GM04504 (cell line): ENCODE data around the gene THOP1.
A peak's percentile ranks its signal among the peaks of the same experiment; 100 is the strongest.
"Not testable (repeated sequence)": the region's sequence is repeated elsewhere in the genome, so short reads cannot be mapped to it uniquely, and the experiment has no call there.

ENCODE experiments used
- DNase-seq: peaks from one replicate; pipeline ENCODE4 v3.0.0-alpha.2; 2012; ENCODE audit warnings: low read depth

The THOP1 gene

DNA sequence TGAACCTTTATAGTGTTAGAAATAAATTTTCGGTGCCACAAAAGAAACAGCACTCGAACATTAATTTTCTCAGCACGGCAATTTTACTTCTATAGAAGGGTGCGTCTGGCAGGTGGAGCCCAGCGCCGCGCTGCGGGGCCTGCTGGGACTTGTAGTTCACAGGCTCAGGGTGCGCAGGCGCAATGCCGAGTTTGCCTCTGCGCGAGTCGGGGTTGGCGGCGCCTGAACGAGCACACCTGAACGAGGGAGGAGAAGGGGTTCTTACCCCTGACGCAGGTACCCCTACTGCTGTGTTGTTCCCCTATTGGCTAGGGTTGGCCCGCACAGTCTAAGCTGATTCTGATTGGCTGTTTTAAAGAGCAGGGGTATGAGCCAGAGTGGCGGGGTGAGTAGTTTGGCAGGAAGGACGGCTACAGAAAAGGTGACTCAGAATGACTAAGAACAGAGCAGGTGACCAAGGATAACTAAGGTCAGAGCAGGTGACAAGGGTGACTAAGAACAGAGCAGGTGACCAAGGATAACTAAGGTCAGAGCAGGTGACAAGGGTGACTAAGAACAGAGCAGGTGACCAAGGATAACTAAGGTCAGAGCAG, 32.0 kb downstream of the THOP1 start:
- not testable (repeated sequence) for DNase-seq

DNA sequence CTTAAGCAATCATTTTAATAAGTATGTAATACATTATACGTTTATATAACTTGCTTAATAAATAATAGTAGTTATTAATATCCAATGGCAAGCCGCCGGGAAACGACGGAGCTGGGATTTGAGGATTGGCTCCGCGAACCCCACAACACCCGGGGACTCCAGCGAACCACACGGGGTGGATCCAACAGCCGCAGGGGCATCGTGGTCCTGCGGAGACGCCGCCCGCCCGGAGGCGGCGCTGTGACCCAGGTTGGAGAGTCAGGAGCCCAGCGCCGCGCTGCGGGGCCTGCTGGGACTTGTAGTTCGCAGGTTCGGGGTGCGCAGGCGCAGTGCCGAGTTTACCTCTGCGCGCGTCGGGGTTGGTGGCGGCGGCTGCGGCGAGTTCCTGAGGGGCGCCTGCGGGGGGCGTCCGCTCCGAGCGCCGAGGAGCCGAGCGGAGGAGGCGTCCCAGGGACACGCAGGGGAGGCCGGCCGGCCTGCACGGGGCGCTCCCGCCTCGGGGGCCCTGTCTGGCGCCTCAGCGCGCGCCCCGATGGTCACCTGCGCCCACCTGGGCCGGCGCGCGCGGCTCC, 34.3 kb downstream of the THOP1 start, which contains the start of gene ZNF554:
ZNF554 (plus strand) TSS at position 329 of the 572 bp plus-strand sequence; CDS start at position 533, 204 bp downstream.
- DNase-seq: peak; percentile 83

DNA sequence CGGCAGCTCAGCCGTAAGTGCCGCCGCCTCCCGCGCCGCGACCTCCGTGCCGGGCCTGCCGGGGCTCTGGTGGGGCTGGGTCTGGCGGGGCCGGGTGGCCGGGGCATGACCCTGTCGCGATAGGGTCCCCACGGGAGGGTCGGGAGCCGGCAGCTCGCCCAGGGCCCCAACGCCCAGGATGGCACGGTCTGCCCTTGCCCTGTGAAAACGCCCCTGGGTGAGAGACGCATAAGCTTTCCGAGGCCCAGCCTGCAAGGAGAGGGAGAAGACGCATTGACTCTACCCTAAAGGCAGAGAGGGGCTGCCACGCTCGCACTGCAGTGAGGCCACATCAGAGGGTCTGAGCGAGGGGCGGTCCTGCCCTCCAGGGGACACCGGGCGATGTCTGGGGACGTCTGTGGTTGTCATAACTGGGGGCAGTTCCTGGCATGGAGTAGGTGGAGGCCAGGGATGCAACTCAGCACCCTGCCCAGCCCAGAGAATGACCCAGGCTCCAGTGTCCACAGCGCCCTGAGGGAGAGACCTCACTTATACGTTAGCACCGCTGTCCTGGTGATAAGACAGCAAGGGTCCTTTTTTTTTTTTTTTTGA, 34.9 kb downstream of the THOP1 start:
- DNase-seq: no peak

DNA sequence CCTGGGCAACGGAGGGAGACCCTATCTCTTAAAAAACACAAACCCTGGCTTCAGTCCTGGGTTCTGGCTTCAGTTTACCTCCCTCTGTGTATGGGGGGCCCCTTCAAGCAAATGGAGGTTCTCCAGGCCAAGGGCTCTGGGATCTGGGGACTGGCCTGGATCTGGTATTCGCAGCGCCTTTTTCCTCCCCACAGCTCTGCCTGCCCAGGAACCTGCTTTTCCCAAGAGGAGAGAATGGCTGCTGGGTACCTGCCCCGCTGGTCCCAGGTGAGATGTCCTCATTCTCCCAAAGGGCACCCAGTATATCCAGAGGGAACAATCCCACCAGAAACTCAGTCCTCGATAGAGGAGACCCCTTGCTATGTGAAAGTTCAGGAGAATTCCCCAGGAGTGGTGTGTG, 37.5 kb downstream of the THOP1 start:
- no peak for DNase-seq

DNA sequence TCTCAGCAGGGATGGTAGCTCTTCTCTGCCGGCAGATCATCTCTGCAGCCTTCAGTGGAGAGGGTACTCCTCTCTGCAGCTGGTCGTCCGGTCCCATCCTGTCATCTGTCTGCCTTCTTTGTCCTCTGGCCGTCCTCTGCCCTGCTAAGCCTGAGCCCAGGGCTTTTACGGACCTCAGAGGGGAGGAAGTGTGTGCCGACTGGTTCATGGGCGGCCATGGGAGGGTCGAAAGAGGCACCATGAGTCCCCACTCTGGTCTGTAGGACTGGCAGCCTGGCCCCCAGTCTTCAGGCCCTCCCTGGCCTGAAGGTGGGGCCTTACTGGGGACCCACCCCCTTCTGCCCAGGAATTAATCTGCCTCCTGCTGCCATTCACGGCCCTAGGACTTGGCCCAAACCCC, 38.3 kb downstream of the THOP1 start:
- DNase-seq: no peak

DNA sequence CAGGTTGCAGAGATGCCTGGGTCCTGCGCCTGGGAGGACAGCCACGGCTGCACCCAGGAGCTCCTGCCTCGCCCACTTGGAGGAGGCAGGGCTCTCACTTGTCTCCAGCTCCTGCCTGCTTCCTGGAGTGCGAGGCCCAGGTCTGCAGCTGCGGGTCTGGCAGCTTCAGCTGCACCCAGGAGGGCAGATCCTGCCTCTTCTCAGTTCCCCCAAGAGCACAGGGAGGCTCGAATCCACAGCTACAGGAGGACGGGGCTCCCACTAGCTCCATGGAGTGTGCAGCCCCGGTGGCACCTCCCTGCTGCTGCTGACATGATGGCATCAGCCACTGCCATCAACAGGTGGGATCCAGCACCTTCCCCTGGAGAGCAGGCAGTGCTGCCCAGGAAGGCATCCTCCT, 38.8 kb downstream of the THOP1 start:
- no peak for DNase-seq

DNA sequence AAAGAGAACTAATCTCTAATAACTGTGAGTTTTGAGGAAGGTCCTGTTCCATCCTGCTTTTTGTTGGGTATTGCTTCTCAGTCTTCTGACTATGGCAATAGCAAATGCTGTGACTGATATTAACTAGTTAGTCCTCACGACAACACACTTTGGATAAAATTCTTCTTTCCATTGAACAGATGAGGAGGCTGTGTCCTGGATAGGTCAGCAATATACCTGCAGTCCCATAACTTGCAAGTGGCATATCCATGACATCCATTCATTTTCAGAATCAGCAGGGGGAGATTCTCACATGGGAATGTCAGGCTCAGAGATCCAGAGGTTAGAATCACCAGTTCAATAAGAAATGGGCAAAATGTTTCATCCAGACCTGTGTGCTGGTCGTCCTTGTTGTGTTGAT, 41.7 kb downstream of the THOP1 start:
- no peak for DNase-seq

DNA sequence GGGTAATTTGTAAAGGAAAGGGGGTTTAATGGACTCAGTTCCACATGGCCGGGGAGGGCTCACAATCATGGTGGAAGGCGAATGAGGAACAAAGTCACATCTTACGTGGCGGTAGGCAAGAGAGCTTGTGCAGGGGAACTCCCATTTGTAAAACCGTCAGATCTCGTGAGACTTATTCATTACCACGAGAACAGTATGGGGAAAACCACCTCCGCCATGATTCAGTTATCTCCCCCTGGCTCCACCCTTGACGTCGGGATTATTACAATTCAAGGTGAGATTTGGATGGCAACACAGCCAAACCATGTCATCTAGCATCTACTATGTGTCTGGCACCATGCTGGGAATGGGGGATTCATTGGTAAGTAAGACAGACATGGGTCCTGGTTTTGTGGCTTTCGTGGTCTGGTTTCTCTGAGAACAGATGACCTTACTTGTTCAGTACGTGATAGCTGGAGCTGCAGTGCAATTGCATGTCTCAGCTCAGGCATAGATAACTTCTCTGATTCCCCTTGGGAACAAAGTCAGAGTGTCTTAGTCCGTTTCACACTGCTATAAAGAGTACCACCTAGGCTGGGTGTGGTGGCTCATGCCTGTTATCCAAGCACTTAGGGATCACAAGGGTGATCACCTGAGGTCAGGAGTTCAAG, 42.7 kb downstream of the THOP1 start:
- no peak for DNase-seq

DNA sequence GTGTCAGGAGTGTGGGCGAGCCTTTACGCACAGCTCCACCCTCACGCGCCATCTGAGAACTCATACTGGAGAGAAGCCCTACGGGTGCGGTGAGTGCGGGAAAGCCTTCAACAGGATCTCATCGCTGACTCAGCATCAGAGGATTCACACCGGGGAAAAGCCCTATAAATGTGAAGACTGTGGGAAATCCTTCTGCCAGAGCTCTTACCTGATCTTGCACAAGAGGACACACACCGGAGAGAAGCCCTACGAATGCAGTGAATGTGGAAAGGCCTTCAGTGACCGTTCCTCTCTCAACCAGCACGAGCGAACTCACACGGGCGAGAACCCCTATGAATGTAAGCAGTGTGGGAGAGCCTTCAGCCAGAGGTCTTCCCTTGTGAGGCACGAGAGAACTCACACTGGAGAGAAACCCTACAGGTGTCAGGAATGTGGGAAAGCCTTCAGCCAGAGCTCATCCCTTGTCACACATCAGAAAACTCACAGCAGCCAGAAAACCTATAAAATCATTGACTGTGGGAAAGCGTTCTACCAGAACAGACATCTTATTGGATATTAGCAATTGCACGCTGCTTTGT, 49.1 kb downstream of the THOP1 start:
- DNase-seq: no peak

DNA sequence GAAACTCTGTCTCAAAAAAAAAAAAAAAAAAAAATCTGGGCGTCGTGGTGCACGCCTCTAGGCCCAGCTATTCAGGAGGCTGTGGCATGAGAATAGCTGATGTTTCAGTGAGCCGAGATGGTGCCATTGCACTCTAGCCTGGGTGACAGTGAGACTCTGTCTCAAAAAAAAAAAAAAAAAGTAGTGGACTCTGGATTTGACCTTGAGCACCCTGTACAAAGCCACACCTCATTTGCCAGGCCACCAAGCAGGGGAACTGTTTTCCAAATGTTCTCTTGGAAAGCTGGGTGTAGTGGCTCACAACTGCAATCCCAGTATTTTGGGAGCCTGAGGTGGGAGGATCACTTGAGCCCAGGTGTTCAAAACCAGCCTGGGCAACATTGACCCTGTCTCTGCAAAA, 52.1 kb downstream of the THOP1 start:
- no peak for DNase-seq

DNA sequence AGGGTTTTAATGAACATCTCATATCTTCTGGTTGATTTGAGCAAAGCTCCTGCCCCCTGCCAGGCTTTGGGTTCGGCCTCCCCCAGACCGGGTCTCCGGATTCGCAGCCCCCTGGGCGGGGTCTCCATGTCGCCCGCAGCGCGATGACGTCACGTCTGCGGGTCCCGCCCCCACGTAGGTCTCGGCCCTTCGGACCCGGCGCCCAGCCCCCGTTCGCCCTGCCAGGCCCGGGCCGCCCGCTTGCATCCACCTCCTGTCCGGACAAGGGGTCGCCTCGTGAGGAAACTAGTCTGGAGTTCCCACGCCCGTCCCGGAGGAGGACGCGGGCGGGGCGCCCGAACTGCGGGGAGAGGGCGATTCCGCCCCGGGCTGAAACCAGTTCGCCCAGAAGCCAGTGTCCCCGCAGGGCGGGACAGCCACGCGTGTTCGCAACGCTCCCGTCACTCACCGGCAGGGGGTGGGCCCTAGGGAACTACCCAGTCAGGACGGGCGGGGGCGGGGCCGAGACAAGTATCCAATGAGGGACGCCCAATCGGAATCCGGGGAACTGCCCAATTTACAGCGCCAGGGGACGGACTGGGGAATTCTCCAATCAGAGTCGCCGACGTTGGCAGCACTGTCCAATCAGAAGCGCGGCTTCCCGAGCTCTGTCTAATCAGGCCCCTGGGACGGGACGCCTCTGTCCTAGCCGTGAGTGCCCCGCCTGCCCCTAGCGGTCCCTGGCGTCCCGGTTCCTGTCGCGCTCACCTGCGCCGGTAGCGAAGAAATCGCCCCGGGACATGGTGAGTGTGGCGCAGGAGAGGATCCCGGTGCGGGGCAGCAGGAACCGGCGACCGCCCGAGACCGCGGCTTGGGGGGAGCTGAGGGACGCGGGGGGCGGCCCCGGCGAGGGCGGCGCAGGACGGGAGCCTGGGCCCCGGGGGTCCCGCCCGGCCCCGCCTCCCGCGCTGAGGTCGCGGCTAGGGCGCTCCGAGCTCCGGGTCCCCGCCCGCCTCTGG, 55.8 kb downstream of the THOP1 start, which contains the start of gene ZNF555:
ZNF555 (plus strand) TSS at position 682 of the 998 bp plus-strand sequence; CDS start at position 780, 98 bp downstream.
- peak; percentile 99 for DNase-seq

DNA sequence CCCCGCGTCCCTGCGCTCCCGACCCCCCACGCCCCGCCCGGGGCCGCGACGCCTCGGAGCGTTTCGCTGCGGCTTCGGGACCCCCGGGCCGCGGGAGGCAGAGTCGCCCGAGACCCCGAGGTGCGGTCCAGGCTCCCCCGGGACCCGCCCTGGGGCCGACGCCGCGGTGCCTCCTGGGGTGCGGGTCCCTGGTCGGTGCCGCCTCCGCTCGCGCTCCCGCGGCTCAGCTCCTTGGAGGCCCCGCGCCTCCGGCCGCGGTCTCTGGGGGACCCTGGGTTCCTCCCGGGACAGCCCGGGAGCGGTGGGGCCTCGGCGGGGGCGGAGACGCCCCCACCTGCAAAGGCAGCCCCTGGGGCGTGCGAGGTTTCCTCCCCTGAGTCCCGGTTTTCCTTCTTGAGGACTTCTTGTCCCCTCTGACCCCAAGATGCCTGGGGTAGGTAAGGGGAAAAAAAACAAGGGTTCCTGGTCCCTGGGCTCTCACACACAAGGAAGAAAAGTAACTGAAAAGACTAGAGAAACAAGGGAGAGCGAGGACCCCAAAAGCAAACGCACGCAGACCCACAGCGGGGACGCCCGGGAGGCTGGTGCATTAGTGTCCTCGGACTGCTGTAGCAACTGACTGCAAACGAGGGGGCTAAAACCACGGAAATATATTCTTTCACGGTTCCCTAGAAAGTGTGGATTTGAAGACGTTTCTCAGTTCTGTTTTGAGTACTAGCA, 56.7 kb downstream of the THOP1 start:
- no peak for DNase-seq

DNA sequence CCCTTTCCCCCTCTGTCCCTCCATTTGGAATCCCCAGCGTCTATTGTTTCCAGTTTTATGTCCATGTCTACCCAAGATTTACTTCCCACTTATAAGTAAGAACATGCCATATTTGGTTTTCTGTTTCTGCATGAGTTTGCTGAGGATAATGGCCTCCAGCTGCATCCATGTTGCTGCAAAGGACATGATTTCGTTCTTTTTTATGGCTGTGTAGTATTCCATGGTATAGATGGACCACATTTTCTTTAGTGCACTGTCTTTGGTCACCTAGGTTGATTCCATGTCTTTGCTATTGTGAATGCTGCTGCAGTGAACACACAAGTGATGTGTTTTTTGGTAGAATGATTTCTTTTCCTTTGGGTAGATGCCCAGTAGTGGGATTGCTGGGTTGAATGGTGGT, 59.8 kb downstream of the THOP1 start:
- DNase-seq: no peak

DNA sequence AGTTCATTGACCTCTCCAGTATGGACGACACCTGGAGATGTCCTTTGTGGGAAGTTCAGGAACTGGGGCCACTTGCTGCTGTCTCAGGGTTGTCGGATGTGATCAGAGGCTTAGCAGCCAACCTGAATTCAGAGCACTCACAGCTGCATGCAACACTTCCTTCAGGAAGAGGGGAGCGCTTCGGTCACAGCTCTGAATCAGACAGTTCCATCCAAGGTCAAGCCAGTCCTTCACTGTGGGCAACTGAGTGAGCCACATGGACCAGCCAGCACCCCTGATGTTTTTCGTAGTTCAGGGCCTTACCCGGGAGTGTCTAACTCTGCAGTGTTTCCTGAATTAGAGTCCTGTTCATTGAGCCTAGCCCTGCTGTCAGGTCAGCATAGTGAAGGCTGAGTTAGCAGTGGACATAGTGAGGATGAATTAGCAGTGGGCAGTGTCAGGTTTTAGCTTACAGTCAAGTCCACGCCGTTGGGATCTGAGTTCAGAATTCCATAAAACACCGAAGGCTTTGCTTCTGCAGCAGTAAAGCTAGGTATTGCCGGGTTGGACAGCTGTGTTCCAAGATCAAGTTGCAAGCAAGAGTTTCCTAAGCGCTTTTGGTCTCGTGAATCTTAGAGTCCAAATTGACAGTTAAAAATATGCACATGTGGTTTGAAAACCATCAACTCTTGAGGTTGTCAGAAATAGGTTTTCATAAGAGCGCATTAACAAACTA, 61.0 kb downstream of the THOP1 start:
- DNase-seq: no peak

DNA sequence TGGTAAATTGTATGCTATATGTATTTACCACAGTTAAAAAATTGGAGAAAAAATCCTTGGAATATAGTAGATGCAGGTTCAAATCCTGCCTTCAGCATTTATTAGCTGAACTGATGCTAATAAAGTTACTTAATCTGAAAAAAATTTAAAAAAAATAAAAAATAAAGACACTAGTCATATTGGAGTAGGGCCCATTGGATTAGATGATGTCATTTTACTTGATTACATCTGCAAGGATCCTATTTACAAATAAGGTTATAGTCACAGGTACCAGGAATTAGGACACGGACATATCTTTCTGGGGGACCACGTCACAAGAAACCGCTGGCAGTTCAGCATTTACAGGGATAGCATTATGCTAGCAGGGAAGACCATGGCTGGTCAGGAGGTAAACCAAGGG, 62.2 kb downstream of the THOP1 start:
- DNase-seq: no peak

DNA sequence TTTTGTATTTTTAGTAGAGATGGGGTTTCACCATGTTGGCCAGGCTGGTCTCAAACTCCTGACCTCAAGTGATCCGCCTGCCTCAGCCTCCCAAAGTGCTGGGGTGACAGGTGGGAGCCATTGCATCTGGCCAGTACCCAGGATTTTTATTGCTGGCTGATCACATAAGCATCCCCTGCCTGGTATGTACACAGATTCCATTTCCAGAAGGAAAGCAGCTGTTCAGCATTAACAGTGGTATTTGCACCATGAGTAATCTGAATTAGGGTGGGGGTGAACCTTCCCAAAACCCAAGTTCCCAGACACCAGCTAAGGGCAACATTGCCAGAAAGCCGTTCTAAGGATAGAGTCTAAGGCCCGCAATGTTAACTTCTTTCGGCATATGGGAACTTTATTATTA, 63.3 kb downstream of the THOP1 start:
- DNase-seq: peak; percentile 35

DNA sequence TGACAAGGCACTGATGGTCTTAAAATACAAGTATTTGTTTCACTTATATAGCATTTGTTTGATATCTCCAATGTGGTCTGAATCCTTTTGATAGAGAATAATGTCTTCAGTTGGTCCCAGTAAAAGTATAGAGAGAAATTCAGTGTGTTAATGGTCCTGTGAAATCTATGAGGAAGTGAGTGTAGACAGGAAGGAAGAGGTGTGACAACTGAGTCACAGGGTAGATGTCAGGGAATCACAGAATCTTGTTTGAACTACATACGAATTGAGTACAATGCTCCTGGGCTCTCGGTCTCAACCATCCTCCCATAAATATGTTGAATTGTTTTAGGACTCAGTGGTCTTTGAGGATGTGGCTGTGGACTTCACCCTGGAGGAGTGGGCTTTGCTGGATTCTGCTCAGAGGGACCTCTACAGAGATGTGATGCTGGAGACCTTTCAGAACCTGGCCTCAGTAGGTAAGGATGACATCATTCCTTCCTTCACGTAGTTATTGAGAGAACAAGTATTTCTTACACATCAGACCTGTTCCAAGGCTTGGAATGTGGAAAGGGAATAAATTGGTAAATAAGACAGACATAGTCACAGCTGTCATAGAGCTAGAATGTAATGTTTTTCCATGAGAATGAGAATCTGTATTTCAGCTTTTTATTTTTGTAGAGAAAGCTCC, 65.1 kb downstream of the THOP1 start:
- DNase-seq: no peak

DNA sequence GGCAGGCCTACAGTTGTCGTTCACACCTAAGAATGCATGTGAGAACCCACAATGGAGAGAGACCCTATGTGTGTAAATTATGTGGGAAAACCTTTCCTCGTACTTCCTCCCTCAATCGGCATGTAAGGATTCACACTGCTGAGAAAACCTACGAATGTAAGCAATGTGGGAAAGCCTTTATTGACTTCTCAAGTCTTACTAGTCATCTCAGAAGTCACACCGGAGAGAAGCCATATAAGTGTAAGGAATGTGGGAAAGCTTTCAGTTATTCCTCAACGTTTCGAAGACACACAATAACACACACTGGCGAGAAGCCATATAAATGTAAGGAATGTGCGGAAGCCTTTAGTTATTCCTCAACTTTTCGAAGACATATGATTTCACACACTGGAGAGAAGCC, 67.3 kb downstream of the THOP1 start:
- no peak for DNase-seq

DNA sequence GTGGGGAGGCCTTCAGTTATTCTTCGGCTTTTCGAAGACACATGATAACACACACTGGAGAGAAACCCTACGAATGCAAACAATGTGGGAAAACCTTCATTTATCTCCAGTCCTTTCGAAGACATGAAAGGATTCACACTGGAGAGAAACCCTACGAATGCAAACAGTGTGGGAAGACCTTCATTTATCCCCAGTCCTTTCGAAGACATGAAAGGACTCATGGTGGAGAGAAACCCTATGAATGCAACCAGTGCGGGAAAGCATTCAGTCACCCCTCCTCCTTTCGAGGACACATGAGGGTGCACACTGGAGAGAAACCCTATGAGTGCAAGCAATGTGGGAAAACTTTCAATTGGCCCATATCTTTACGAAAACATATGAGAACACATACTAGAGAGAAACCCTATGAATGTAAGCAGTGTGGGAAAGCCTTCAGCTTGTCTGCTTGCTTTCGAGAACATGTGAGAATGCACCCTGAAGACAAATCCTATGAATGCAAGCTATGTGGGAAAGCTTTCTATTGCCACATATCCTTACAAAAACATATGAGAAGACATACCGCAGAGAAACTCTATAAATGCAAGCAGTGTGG, 67.8 kb downstream of the THOP1 start:
- no peak for DNase-seq
